ENCODE results near the gene NPAS2.

Gene NPAS2

GRCh38 chr2:100852999-100853908 is 33.3 kb downstream of the NPAS2 start:
- ATAC-seq (ENCODE audit: low read depth) (no peak), DNase-seq (ENCODE audit: low spot score) (no peak)
- no peak for TF ChIP-seq CTCF (IDR thresholded peaks at IDR 0.05; ENCODE audit: poor library complexity, severe bottlenecking)
- Histone ChIP-seq H3K27me3 (ENCODE audit: insufficient read depth, poor library complexity, severe bottlenecking) (no peaks in the 10 kb centered on the region), H3K36me3 (ENCODE audit: low read depth) (no peaks in the 10 kb centered on the region), H3K27ac (ENCODE audit: poor library complexity, severe bottlenecking) (no peak overlapping the region), H3K9me3 (ENCODE audit: severe bottlenecking) (no peaks in the 10 kb centered on the region), H3K4me3 (ENCODE audit: severe bottlenecking) (no peak overlapping the region), H3K4me1 (ENCODE audit: insufficient read depth, poor library complexity, severe bottlenecking) (peaks cover 21% of the 10 kb centered on the region)

- Histone ChIP-seq H3K27me3 (ENCODE audit: insufficient read depth, poor library complexity, severe bottlenecking) (no peaks in the 10 kb centered on the region), H3K27ac (ENCODE audit: poor library complexity, severe bottlenecking) (no peak overlapping the region), H3K4me3 (ENCODE audit: severe bottlenecking) (no peak overlapping the region), H3K4me1 (ENCODE audit: insufficient read depth, poor library complexity, severe bottlenecking) (peaks cover 21% of the 10 kb centered on the region), H3K36me3 (ENCODE audit: low read depth) (no peaks in the 10 kb centered on the region), H3K9me3 (ENCODE audit: severe bottlenecking) (no peaks in the 10 kb centered on the region)
- no peak for ATAC-seq (ENCODE audit: low read depth)
- TF ChIP-seq CTCF (IDR thresholded peaks at IDR 0.05; ENCODE audit: poor library complexity, severe bottlenecking) = no peak
- DNase-seq (ENCODE audit: low spot score) = no peak
Measured at GRCh38 chr2:100853909-100854810, 34.2 kb downstream of the NPAS2 start.

GRCh38 chr2:100855084-100855483 is 35.1 kb downstream of the NPAS2 start:
- no peaks in the 10 kb centered on the region for H3K27me3 ChIP-seq (ENCODE audit: insufficient read depth, poor library complexity, severe bottlenecking)
- peaks cover 21% of the 10 kb centered on the region for H3K4me1 ChIP-seq (ENCODE audit: insufficient read depth, poor library complexity, severe bottlenecking)
- TF ChIP-seq CTCF (IDR thresholded peaks at IDR 0.05; ENCODE audit: poor library complexity, severe bottlenecking) = no peak
- DNase-seq (ENCODE audit: low spot score) (no peak), ATAC-seq (ENCODE audit: low read depth) (no peak)
- H3K4me3 ChIP-seq (ENCODE audit: severe bottlenecking) = no peak overlapping the region
- H3K36me3 ChIP-seq (ENCODE audit: low read depth) = no peaks in the 10 kb centered on the region
- no peaks in the 10 kb centered on the region for H3K9me3 ChIP-seq (ENCODE audit: severe bottlenecking)
- no peak overlapping the region for H3K27ac ChIP-seq (ENCODE audit: poor library complexity, severe bottlenecking)

GRCh38 chr2:100855606-100856005 is 35.7 kb downstream of the NPAS2 start:
- ATAC-seq (ENCODE audit: low read depth) = no peak
- Histone ChIP-seq H3K36me3 (ENCODE audit: low read depth) (no peaks in the 10 kb centered on the region), H3K27ac (ENCODE audit: poor library complexity, severe bottlenecking) (no peak overlapping the region), H3K4me1 (ENCODE audit: insufficient read depth, poor library complexity, severe bottlenecking) (peaks cover 21% of the 10 kb centered on the region), H3K9me3 (ENCODE audit: severe bottlenecking) (no peaks in the 10 kb centered on the region), H3K4me3 (ENCODE audit: severe bottlenecking) (no peak overlapping the region), H3K27me3 (ENCODE audit: insufficient read depth, poor library complexity, severe bottlenecking) (no peaks in the 10 kb centered on the region)
- TF ChIP-seq CTCF (IDR thresholded peaks at IDR 0.05; ENCODE audit: poor library complexity, severe bottlenecking) = no peak
- DNase-seq (ENCODE audit: low spot score) = no peak
